MM.1S (cell line): Measurements from ENCODE around the gene MRPS18A.

Experiments used
- EZH2 ChIP-seq: fragments of 300-600 bp; sonication (generic); optimal IDR thresholded peaks from 2 replicates; pipeline ENCODE3; 2017; ENCODE audit warnings: low read depth, mild to moderate bottlenecking, antibody characterized with exemption, low read length, mixed read lengths
- EZH2phosphoT487 ChIP-seq: fragments of 300-600 bp; sonication (generic); IDR thresholded peaks from 2 replicates; pipeline ENCODE4 v1.6.1; 2018; ENCODE audit warnings: antibody characterized with exemption, low read length
- TF ChIP-seq, protein P1 (sequence below): fragments of 300-600 bp; sonication (generic); IDR thresholded peaks from 2 replicates; pipeline ENCODE4 v1.5.1; 2016; ENCODE audit warnings: antibody characterized with exemption, low read length, mixed read lengths

DNA sequence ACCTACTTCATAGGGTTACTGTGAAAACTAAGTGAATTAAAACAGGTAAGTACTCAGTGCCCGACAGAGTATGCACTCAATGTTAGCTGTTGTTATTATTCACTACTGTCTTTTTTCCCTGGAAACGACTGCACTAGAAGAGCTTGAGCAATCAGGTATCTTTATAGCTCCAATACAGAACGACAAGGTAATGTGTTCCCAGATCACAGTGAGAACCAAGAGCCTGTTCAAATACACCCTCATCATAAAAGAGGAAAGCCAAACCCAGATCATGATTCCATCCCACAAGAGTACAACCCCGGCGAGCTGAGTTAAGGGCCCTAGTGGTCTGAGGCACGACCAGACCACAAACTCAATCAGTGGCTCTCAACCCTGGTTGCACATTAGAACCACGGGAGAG is 9.8 kb downstream of the MRPS18A start:
- TF ChIP-seq, protein P1, sequence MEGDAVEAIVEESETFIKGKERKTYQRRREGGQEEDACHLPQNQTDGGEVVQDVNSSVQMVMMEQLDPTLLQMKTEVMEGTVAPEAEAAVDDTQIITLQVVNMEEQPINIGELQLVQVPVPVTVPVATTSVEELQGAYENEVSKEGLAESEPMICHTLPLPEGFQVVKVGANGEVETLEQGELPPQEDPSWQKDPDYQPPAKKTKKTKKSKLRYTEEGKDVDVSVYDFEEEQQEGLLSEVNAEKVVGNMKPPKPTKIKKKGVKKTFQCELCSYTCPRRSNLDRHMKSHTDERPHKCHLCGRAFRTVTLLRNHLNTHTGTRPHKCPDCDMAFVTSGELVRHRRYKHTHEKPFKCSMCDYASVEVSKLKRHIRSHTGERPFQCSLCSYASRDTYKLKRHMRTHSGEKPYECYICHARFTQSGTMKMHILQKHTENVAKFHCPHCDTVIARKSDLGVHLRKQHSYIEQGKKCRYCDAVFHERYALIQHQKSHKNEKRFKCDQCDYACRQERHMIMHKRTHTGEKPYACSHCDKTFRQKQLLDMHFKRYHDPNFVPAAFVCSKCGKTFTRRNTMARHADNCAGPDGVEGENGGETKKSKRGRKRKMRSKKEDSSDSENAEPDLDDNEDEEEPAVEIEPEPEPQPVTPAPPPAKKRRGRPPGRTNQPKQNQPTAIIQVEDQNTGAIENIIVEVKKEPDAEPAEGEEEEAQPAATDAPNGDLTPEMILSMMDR: no peak
- TF ChIP-seq EZH2 (no peak), EZH2phosphoT487 (no peak)
